Skin epidermis (tissue), 12 donors: ENCODE results near the gene PRRC2A.
"Not testable (repeated sequence)": the region's sequence is repeated elsewhere in the genome, so short reads cannot be mapped to it uniquely, and the experiment has no call there.

ENCODE experiments used
- H3K27ac ChIP-seq, 21 experiments: fragments of 200-600 bp; sonication (generic) in 11 of 21; one replicate each; pipeline ENCODE4 v1.5.0; 2020; ENCODE audit warnings: mild to moderate bottlenecking in 3 of 21, inconsistent platforms in 2 of 21, moderate library complexity in 2 of 21
- H3K4me3 ChIP-seq, 7 experiments: fragments of 200-600 bp; sonication (generic) in 2 of 7; one replicate each; pipeline ENCODE4 v1.5.0; 2020; ENCODE audit warnings: inconsistent platforms in 2 of 7, mild to moderate bottlenecking in 2 of 7, moderate library complexity in 1 of 7

PRRC2A gene

DNA sequence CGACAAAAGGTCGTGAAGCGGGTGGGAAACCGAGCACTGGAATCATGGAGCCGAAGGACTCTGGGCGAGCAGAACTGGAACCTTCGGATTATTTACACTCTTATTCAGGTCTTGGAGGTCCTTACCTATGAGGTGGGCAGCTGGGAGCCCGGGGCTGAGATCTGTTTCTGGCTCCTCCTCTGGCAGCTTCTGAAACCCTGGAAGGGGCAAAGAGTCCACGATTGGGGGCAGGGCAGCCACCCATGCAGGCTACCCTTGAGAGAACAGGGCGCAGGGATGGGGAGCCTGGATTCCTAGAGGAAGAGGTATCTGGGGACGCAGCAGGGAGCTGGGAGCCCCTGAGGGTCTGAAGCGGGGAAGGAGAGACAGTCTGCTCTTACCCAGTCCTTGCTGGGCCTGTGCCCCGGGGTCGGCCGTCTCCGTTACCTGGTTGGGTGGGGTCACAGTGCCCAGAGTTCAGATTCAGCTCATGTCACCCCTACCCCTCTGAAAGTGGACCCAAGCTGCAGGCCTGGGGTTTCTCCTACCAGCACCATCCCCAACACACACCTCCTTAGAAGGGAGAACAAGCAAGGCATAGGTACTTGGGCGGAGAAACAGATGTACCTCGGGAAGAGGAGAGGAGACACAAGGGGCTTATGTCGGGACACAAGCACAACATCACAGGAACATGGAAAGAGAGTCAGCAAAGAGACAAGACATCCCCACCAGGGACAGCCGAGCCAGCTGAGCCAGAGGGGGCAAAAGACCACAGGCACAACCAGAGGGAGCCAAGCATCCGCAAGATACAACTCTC lies 38.9 kb upstream of the PRRC2A start:
- Histone ChIP-seq H3K27ac (peak overlapping the region; percentile 57 to 98 (median 88)), H3K4me3 (peak overlapping the region; percentile 53 to 84 (median 66))

DNA sequence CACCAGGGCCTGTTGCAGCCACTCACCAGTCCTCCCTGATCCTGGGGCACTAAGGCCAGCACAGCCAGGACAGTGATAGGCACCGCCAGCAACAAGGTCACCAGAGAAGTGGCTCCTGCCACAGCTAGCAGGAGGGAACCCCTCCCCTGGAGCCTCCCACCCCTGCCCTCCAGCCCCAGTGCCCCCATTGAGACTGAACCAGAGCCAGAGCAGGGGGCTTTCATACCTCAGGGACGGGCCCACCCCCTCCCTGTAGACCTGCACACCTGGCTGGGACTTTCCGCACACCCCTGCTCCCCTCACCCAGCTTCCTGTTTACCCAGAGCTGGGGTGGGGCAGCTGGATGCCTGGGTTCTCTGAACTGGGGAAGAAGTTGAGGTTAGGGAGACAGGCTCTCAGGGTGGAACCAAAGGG lies 38.3 kb upstream of the PRRC2A start, which contains the start of gene LTB:
Gene LTB (minus strand): TSS at position 195 of the 414 bp plus-strand sequence. CDS start 7 bp downstream, at position 188.
- Histone ChIP-seq H3K4me3 (peak within 1 kb of the TSS; percentile 53 to 84 (median 66)), H3K27ac (peak within 1 kb of the TSS; percentile 57 to 98 (median 88))

DNA sequence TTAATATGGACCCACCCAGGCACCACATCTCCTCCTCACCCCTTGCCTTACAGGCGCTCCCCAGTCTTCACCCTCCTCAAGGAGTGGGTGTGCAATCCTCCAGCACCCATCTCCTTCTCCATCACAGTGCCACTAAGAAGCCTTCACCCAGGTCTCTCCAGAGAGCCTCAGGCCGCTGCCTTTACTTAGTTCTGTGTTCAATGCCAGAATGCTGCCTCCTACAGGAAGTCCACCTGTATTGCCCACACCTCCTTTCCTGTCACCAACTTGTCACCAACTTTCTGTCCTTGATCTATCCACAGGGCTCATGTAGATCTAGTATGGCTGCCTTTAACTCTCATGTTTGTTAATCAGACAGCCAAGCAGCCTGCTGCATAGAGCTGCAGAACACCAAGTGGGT lies 35.0 kb upstream of the PRRC2A start:
- Histone ChIP-seq H3K27ac (peak overlapping the region in 13 of 21 experiments; percentile 5 to 94 (median 76)), H3K4me3 (no peak overlapping the region)

DNA sequence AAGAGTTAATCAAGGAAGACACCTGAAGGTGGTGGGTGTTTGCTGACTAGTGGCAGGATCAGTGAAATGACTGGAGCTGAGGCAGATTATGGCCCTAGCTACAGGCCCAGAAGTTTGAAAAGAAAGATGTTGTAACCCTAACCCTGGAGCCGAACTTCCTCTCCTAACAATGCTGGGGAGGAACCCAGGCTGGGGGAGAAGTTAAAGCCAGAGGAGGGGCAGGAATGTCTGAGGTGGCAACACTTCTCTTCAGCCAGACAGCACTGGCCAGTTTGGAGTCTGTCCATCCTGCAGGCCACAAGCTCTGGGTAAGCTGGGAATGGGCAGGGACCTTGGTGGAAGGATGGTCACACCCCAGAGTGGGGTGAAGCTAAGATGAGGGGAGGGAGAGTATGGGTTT lies 34.5 kb upstream of the PRRC2A start, which contains the start of gene LST1:
Gene LST1 (plus strand): TSS at position 270 of the 400 bp plus-strand sequence. CDS start 1,023 bp downstream, outside the sequence.
- Histone ChIP-seq H3K27ac (peak within 1 kb of the TSS in 18 of 21 experiments; percentile 19 to 94 (median 70)), H3K4me3 (peak within 1 kb of the TSS in 4 of 7 experiments; percentile 2 to 21 (median 19))

DNA sequence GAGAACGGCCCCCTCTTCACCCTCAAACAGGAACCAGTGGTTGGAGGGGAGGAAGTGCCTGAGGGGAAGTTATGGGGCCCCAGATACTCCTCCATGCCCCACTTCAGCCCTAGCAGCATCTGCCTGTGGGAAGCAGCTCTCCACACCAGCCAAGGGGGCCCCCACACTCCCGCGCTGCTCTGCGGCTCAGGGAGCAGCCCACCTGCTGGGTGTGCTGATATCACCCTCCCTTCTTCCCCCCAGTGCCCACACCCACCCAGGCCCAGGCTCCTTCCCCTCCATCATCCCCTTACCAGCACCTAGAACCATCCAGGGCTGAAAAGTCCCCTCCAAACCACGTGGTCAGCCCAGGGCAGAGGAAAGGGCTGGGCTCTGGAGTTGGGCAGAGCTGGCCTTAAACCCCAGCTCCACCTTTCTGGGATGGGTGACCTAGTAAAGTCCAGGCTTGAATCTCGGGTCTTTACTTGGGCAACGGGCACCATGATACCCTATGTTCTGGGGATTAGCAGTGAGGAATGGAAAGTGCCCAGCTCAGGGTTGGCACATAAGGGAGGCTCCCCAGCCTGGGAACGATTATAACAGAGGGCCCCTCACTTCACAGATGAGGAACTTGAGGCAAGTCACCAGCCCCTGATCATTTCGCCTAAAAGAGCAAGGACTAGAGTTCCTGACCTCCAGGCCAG lies 33.8 kb upstream of the PRRC2A start:
- Histone ChIP-seq H3K4me3 (peak overlapping the region in 4 of 7 experiments; percentile 2 to 21 (median 19)), H3K27ac (peak overlapping the region in 18 of 21 experiments; percentile 19 to 94 (median 70))

DNA sequence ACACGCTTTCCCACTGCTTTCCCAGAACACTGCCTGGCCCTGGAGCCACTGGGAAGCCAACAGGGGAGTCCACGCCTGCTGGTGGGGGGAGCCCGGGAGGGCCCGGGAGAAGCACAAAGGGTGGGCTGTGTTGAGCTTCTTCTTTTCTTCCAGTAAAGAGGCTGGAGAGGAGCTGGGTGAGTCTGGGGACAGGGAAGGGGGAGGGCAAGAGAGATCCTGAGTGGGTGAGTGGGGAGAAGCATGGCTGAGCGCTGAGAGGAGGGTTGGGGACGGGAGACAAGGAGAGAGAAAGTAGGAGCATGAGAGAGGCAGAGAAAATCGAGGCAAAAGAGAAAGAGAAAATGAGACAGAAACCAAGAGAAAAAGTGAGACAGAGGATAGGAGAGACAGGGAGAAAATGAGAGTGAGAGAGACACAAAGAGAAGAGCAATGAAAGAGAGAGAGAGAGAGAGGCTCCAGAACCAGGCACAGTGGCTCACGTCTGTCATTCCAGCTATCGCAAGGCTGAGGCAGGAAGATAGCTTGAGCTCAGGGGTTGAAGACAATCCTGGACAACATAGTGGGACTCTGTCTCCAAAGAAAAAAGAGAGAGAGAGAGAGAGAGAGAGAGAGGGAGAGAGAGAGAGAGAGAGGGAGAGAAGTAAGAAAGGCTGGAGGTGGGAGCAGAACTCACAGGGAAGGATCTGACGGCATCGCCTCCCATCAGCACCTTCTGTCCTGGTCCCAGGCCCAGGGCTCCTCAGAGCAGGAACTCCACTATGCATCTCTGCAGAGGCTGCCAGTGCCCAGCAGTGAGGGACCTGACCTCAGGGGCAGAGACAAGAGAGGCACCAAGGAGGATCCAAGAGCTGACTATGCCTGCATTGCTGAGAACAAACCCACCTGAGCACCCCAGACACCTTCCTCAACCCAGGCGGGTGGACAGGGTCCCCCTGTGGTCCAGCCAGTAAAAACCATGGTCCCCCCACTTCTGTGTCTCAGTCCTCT lies 32.4 kb upstream of the PRRC2A start:
- H3K27ac ChIP-seq: peak overlapping the region in 18 of 21 experiments; percentile 8 to 94 (median 70)
- peak overlapping the region in 4 of 7 experiments; percentile 2 to 21 (median 19) for H3K4me3 ChIP-seq

DNA sequence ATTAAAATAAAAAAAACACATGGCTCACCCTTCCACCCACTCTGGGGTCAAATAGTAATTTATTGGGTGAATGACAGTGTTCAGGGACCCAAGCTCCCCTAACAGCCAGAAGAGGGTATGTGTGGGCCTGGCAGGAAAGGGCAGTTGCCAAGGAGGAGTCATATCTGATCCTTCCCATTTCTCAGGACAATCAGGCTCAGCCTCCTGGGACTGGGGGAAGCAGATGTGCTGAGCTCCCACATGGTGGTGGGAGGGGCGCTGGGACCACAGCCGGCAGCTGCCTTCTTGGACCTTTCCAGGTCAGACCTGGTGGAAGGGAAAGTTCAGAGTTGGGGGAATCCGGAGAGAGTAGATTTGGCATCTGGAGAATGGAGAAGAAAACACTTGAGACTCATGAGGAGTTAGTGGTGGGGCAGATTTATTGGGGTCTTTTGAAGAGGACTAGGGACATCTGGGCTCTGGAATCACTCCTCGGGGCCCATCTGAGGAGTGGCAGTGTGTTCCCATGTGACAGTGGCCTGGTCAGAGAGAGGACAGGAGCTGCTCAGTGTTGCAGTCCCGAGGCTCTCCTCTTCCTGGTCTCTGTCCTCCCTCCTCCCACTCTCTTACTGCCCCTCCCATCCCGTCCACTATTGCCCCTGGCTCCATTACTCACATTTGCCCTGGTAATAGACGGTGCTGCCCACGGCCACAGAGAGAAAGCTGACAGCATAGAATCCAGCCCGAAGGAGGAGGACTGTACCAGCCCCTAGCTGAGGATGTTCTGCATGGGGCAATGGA lies 31.5 kb upstream of the PRRC2A start:
- H3K4me3 ChIP-seq: no peak overlapping the region

DNA sequence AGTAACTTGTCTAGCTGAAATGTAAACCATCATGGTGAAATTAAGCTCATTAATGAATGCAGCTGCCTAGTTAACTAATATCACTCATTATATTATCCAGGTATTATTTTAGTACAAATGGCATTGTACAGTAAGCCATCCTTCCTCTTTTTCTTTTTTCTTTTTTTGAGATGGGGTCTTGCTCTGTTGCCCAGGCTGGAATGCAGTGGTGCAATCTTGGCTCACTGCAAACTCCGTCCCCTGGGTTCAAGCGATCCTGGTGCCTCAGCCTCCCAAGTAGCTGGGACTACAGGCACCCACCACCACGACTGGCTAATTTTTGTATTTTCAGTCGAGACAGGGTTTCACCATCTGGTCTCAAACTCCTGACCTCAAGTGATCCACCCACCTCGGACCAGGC lies 29.8 kb upstream of the PRRC2A start:
- H3K27ac ChIP-seq, H3K4me3 ChIP-seq: not testable (repeated sequence)

More for the DNA sequence above, 31.5 kb upstream of the PRRC2A start:
- peak overlapping the region in 5 of 21 experiments; percentile 23 to 94 (median 83) for H3K27ac ChIP-seq

DNA sequence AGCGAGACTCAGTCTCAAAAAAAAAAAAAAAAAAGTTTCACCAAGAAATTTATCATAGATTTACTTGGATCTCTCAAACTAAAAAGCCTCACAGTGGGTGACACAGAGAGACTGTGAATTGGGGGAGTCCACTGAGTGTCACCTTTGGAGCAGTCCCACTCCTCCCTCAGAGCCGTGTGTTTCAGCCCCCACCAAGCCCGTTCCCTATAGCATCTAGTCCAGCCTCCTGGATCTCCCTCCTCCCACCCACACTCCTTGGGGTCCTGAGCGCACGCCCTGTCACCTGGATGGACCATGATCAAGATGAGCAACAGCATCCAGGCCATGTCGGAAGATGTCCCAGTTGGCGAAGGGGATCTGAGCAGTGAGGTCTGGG lies 28.1 kb upstream of the PRRC2A start:
- no peak overlapping the region for H3K4me3 ChIP-seq
- peak overlapping the region in 7 of 21 experiments; percentile 22 to 75 (median 54) for H3K27ac ChIP-seq

DNA sequence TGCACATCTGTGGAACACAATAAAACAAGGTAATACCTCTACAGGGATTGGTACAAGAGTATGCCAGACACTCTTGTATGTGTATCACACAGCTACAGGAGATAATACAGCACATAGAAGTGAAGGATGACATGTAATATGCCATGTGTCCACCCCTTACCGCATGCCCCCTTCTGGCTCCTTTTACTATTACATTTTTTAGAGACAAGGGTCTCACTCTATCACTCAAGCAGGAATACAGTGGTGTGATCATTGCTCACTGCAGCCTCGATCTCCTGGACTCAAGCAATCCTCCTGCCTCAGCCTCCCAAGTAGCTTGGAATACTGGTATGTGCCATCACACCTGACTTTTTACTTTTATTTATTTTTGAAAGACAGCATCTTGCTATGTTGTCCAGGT lies 23.5 kb upstream of the PRRC2A start:
- Histone ChIP-seq H3K27ac (no peak overlapping the region), H3K4me3 (no peak overlapping the region)

DNA sequence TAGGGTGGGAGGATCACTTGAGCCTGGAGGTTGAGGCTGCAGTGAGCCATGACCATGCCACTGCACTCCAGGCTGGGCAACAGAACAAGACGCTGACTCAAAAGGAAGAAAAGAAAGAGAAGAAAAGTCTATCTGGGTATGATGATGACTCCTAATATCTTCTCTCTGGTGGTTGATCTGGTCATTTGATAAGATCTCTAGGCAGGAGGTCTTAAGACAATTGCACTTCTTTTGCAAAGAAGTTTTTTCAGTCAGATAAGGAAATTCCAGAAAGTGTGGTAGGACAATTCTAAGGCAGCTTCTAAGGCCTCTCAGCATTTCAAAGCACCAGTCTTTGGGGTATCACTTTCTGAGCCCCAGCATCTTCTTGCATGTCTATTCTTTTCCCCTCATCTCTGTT lies 13.2 kb upstream of the PRRC2A start:
- Histone ChIP-seq H3K27ac (no peak overlapping the region), H3K4me3 (no peak overlapping the region)

DNA sequence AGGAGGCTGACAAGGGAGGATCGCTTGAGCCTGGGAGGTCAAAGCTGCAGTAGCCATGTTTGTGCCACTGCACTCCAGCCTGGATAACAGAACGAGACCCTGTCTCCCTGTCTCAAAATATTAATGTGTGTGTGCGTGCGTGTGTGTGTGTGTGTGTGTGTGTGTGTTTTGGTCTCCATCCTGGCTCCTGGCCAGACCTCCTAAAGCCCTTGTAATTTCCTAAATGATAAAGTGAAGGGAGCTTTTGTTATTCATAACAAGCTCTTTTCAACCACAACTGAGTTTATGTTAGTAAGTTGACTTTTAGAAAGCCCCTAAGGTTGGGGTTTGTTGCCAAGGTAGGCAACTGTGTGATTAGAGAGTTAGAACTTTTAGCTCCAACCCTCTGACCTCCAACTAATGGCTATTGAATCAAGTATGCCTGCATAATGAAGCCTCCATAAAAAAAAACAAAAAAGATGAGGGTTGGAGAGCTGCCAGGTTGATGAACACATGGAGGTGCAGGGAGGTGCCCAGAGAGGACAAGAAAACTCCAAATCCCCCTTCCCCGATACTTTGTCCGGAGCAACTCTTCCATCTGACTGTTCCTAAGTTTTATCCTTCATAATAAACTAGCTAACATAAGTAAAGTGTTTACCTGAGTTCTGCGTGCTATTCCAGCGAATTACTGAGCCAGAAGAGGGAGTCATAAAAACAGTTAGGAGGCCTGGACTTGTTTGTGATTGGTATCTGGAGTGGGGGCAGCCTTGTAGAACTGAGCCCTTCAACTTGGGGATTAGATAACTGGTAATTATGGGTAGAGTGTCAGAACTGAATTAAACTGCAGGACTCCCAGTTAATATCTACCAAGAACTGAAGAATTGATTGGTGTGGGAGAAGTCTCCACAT lies 10.8 kb upstream of the PRRC2A start:
- Histone ChIP-seq H3K4me3 (no peak overlapping the region), H3K27ac (no peak overlapping the region)

DNA sequence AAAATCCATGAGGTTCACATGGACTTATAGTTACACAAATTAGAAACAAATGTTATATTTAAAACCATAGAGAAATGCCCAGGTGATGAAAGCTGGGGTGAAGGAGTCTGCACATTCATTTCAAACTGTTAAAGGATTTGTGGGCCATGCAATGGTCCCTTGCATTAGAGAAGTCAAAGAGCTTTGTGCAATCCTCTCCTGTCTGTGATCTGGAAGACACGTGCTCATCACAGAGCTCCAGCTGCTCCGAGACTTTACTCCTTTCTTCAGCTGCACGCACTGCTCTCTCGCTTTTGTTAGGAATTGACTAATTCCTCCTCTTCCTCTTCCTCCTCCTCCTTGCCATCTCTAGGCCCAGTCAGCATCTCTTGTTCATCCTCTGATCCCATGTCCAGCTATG lies 9.5 kb upstream of the PRRC2A start:
- Histone ChIP-seq H3K27ac (no peak overlapping the region), H3K4me3 (no peak overlapping the region)

DNA sequence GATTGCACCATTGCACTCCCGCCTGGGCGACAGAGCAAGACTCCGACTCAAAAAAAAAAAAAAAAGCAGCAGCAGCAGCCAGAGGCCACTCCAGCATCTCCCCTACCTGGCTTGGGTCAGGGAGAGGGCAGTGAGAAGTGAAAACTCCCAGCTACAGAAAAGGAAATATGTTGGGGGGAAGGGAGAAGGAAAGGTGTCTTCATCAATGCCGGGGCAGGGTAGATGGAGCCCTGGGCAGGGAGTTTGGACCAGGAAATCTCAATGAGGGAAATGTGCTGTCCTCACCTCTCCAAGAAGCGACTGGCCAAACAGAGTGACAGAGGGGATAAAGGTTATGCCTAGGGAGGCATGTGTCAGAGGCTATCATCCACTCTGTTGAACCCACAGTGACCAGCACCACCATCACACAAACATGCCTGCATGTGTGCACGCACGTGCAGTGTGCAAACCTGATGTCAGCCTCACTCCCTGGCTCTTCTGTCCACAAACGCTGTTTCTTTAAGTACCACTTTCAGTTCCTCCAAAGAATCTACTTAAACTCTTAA lies 6.4 kb upstream of the PRRC2A start:
- H3K27ac ChIP-seq: peak overlapping the region in 6 of 21 experiments; percentile 13 to 80 (median 57)
- no peak overlapping the region for H3K4me3 ChIP-seq

DNA sequence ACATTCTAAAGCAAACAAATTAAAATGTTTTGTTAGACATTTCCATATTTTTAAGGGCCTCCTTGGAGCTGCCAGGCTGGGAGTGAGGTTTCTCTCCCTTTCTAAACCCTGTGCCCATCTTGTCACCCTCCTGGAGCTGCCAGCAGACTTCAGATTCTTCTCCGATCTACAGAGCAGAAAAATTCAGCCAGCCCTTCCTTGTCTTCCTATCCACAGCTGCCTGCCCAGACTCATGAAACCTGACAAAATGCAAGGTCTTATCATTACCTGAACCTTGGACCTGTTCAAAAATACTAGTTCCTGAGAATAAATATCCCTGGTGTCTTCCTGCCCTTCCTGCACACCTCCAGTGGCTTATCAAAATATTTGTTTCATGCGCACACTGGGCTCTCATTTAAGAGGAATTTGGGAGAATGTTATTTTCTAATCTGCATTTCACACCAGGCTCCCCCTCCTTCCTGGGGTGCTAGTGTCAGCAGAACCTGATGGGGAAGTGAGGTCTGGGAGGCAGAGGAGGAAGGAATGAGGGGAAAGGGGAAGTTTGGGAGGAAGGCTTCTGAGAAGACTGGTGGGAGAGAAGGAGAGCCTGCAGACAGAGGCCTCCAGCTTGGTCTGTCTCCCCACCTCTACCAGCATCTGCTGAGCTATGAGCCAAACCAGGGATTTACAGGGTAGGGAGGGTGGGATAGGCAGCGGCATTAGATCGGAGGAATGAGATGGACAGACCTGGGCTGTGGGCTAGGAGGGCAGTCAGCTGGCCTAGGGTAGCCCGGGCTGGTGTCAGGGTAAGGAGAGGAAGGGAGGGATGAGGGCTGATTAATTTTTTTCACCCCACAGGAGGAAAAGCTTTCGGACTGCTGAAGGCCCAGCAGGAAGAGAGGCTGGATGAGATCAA lies 5.6 kb upstream of the PRRC2A start, which contains the start of gene AIF1:
Gene AIF1 (plus strand): TSS at position 551 of the 895 bp plus-strand sequence. CDS start 96 bp downstream, at position 647.
- Histone ChIP-seq H3K27ac (peak within 1 kb of the TSS in 16 of 21 experiments; percentile 3 to 81 (median 58)), H3K4me3 (peak within 1 kb of the TSS in 5 of 7 experiments; percentile 3 to 35 (median 9))

DNA sequence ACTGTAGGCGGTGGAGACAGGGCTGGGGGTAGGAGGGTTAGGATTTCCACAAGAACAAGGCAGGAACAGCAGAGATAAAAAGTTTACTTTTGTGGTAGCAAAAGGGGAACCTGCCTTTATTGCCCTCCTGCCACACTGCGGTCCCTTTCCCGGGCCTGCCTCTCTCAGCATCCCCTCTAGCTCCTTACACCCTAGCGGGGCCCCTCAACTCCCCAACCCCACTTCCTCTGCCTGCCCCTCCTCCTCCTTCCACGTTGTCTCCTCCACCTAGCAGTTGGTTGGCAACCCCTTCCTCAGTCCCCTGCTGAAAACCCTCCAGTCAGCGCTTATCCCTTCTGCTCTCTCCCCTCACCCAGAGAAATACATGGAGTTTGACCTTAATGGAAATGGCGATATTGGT lies 4.8 kb upstream of the PRRC2A start:
- Histone ChIP-seq H3K4me3 (peak overlapping the region in 5 of 7 experiments; percentile 3 to 35 (median 9)), H3K27ac (peak overlapping the region in 15 of 21 experiments; percentile 14 to 81 (median 58))
